Measurements from ENCODE around the gene ZNF18.

GRCh38 chr17:11935734-11936406 lies 61.4 kb downstream of the ZNF18 start:
- TF ChIP-seq CTCF (IDR thresholded peaks at IDR 0.05; ENCODE audit: low read length) (peak; percentile 60), EZH2phosphoT487 (IDR thresholded peaks at IDR 0.05; ENCODE audit: low read length) (no peak), EZH2 (optimal IDR thresholded peaks at IDR 0.05; ENCODE audit: low read depth, low read length) (no peak)

Data from MM.1S (cell line).